Measurements from ENCODE around the gene KCNJ6.

Gene KCNJ6

DNA sequence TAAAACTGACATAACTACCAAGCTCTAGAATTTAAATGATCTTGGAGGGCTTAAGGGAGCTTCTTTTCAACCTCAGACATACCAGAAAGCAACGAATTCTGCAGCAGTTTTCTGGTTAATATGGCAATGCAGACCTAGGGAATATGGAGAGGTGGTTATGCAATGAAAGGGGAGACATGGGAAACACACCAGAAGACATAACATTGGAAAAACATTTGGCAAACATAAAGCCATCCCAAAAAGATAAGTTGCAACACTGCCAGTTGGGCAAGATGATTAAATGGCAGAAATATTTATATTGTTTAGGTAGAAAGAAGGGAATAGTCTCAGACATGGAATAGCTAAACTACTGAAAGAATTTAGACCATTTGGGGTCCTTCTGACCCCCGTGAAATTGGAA lies 104.5 kb downstream of the KCNJ6 start:
- TF ChIP-seq, protein P1, sequence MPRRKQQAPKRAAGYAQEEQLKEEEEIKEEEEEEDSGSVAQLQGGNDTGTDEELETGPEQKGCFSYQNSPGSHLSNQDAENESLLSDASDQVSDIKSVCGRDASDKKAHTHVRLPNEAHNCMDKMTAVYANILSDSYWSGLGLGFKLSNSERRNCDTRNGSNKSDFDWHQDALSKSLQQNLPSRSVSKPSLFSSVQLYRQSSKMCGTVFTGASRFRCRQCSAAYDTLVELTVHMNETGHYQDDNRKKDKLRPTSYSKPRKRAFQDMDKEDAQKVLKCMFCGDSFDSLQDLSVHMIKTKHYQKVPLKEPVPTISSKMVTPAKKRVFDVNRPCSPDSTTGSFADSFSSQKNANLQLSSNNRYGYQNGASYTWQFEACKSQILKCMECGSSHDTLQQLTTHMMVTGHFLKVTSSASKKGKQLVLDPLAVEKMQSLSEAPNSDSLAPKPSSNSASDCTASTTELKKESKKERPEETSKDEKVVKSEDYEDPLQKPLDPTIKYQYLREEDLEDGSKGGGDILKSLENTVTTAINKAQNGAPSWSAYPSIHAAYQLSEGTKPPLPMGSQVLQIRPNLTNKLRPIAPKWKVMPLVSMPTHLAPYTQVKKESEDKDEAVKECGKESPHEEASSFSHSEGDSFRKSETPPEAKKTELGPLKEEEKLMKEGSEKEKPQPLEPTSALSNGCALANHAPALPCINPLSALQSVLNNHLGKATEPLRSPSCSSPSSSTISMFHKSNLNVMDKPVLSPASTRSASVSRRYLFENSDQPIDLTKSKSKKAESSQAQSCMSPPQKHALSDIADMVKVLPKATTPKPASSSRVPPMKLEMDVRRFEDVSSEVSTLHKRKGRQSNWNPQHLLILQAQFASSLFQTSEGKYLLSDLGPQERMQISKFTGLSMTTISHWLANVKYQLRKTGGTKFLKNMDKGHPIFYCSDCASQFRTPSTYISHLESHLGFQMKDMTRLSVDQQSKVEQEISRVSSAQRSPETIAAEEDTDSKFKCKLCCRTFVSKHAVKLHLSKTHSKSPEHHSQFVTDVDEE (CRISPR knock-in tag; IDR thresholded peaks at IDR 0.05): no peak
- no peak for TF ChIP-seq TOX (CRISPR knock-in tag; IDR thresholded peaks at IDR 0.05; ENCODE audit: borderline replicate concordance)
- TF ChIP-seq, protein P2, sequence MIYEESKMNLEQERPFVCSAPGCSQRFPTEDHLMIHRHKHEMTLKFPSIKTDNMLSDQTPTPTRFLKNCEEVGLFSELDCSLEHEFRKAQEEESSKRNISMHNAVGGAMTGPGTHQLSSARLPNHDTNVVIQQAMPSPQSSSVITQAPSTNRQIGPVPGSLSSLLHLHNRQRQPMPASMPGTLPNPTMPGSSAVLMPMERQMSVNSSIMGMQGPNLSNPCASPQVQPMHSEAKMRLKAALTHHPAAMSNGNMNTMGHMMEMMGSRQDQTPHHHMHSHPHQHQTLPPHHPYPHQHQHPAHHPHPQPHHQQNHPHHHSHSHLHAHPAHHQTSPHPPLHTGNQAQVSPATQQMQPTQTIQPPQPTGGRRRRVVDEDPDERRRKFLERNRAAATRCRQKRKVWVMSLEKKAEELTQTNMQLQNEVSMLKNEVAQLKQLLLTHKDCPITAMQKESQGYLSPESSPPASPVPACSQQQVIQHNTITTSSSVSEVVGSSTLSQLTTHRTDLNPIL (CRISPR knock-in tag; IDR thresholded peaks at IDR 0.05; ENCODE audit: low read depth): no peak
- TF ChIP-seq, protein P3, sequence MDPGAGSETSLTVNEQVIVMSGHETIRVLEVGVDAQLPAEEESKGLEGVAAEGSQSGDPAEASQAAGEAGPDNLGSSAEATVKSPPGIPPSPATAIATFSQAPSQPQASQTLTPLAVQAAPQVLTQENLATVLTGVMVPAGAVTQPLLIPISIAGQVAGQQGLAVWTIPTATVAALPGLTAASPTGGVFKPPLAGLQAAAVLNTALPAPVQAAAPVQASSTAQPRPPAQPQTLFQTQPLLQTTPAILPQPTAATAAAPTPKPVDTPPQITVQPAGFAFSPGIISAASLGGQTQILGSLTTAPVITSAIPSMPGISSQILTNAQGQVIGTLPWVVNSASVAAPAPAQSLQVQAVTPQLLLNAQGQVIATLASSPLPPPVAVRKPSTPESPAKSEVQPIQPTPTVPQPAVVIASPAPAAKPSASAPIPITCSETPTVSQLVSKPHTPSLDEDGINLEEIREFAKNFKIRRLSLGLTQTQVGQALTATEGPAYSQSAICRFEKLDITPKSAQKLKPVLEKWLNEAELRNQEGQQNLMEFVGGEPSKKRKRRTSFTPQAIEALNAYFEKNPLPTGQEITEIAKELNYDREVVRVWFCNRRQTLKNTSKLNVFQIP (CRISPR knock-in tag; IDR thresholded peaks at IDR 0.05; ENCODE audit: borderline replicate concordance, low read depth): no peak
- TF ChIP-seq ZNF565 (CRISPR knock-in tag; conservative IDR thresholded peaks at IDR 0.05; ENCODE audit: low read depth): no peak
- TF ChIP-seq ZFP3 (CRISPR knock-in tag; IDR thresholded peaks at IDR 0.05): no peak
- TF ChIP-seq ISL1 (CRISPR knock-in tag; IDR thresholded peaks at IDR 0.05): no peak
- no peak for TF ChIP-seq ARNTL (CRISPR knock-in tag; IDR thresholded peaks at IDR 0.05; ENCODE audit: borderline replicate concordance, low read depth)
- TF ChIP-seq ZC3H10 (CRISPR knock-in tag; IDR thresholded peaks at IDR 0.05): no peak
- no peak for TF ChIP-seq RARB (CRISPR knock-in tag; IDR thresholded peaks at IDR 0.05)
- TF ChIP-seq ZNF70 (CRISPR knock-in tag; IDR thresholded peaks at IDR 0.05): no peak
- no peak for TF ChIP-seq PPARA (CRISPR knock-in tag; IDR thresholded peaks at IDR 0.05; ENCODE audit: borderline replicate concordance)
- TF ChIP-seq CSDC2 (CRISPR knock-in tag; IDR thresholded peaks at IDR 0.05): no peak
- TF ChIP-seq OSR1 (CRISPR knock-in tag; IDR thresholded peaks at IDR 0.05): no peak
- TF ChIP-seq ZNF8 (CRISPR knock-in tag; IDR thresholded peaks at IDR 0.05): no peak
- TF ChIP-seq GLIS3 (CRISPR knock-in tag; IDR thresholded peaks at IDR 0.05): no peak
- no peak for TF ChIP-seq TCF4 (CRISPR knock-in tag; IDR thresholded peaks at IDR 0.05; ENCODE audit: borderline replicate concordance)
- TF ChIP-seq BACH2 (CRISPR knock-in tag; IDR thresholded peaks at IDR 0.05; ENCODE audit: borderline replicate concordance): no peak
- no peak for TF ChIP-seq ZFP30 (CRISPR knock-in tag; IDR thresholded peaks at IDR 0.05)
- no peak for ATAC-seq

DNA sequence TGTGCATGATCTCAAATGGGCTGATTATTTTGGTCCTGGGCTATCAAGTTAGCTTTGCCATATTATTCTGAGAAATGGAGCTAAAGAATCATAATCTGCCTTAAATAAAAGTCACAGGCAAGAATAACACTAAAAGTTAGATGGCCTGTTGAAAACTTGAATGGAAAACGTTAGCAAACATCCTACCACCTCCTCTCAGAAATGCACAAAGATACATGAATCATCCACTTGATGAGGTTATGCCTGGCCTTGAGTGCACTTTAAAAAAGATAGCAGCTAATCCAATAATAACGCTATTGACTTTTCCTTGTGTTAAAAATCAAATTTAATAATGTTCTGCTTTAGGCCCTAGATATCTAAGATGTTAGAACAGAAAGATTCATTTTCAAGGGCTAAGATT lies 108.0 kb downstream of the KCNJ6 start:
- no peak for TF ChIP-seq GLIS3 (CRISPR knock-in tag; IDR thresholded peaks at IDR 0.05)
- TF ChIP-seq ZNF8 (CRISPR knock-in tag; IDR thresholded peaks at IDR 0.05): no peak
- TF ChIP-seq ZFP30 (CRISPR knock-in tag; IDR thresholded peaks at IDR 0.05): no peak
- TF ChIP-seq, protein P3 (CRISPR knock-in tag; IDR thresholded peaks at IDR 0.05; ENCODE audit: borderline replicate concordance, low read depth): no peak
- TF ChIP-seq, protein P4, sequence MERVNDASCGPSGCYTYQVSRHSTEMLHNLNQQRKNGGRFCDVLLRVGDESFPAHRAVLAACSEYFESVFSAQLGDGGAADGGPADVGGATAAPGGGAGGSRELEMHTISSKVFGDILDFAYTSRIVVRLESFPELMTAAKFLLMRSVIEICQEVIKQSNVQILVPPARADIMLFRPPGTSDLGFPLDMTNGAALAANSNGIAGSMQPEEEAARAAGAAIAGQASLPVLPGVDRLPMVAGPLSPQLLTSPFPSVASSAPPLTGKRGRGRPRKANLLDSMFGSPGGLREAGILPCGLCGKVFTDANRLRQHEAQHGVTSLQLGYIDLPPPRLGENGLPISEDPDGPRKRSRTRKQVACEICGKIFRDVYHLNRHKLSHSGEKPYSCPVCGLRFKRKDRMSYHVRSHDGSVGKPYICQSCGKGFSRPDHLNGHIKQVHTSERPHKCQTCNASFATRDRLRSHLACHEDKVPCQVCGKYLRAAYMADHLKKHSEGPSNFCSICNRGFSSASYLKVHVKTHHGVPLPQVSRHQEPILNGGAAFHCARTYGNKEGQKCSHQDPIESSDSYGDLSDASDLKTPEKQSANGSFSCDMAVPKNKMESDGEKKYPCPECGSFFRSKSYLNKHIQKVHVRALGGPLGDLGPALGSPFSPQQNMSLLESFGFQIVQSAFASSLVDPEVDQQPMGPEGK (CRISPR knock-in tag; IDR thresholded peaks at IDR 0.05; ENCODE audit: borderline replicate concordance): no peak
- no peak for TF ChIP-seq ZC3H10 (CRISPR knock-in tag; IDR thresholded peaks at IDR 0.05)
- TF ChIP-seq ARNTL (CRISPR knock-in tag; IDR thresholded peaks at IDR 0.05; ENCODE audit: borderline replicate concordance, low read depth): no peak
- TF ChIP-seq TCF4 (CRISPR knock-in tag; IDR thresholded peaks at IDR 0.05; ENCODE audit: borderline replicate concordance): no peak
- TF ChIP-seq, protein P2 (CRISPR knock-in tag; IDR thresholded peaks at IDR 0.05; ENCODE audit: low read depth): no peak
- TF ChIP-seq ZNF70 (CRISPR knock-in tag; IDR thresholded peaks at IDR 0.05): no peak
- TF ChIP-seq RARB (CRISPR knock-in tag; IDR thresholded peaks at IDR 0.05): no peak
- no peak for TF ChIP-seq BACH2 (CRISPR knock-in tag; IDR thresholded peaks at IDR 0.05; ENCODE audit: borderline replicate concordance)
- TF ChIP-seq, protein P1 (CRISPR knock-in tag; IDR thresholded peaks at IDR 0.05): no peak
- no peak for TF ChIP-seq CSDC2 (CRISPR knock-in tag; IDR thresholded peaks at IDR 0.05)
- TF ChIP-seq OSR1 (CRISPR knock-in tag; IDR thresholded peaks at IDR 0.05): no peak
- TF ChIP-seq SNAI2 (CRISPR knock-in tag; IDR thresholded peaks at IDR 0.05): no peak
- ATAC-seq: no peak

All from SK-N-SH treated with all-trans-retinoic acid at 6 μM for 48 hours (cell line).